ENCODE data around the gene SLCO2B1.
"Not testable (repeated sequence)": the region's sequence is repeated elsewhere in the genome, so short reads cannot be mapped to it uniquely, and the experiment has no call there.

Gene SLCO2B1
- 0 reads per million in 4 experiments for total RNA-seq

- DNase-seq, result no peak
Observed at GRCh38 chr11:75150879-75151278, at the start of gene SLCO2B1. Gene SLCO2B1, plus strand, starts transcription at chr11:75151107. Its CDS starts 275 bp downstream, at chr11:75151382.

- DNase-seq, result no peak
Observed at GRCh38 chr11:75101424-75102128, 49.3 kb upstream of the SLCO2B1 start.

GRCh38 chr11:75103380-75104026, 47.4 kb upstream of the SLCO2B1 start:
- DNase-seq, result no peak

DNA sequence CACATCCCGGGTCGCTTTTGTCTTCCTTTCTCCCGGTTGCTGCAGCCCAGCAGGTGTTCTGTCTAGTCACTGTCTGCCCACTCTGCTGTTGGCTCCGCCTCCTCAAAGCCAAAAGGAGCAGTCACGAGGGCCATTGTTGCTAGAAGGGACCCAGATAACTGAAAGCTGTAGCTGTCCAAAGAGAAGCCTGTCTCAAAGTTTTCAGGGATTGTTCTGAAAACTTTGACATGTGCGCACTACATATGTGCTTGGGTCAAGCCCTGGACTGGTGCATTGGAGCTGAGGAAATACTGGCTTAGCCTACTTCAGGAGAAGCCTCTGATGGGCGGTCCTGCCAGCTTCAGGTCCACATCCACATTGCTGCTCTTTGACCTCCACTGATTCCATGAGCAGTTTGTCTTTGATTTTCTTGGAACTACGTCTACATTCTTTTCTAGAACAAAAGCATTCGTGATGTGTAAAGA, 45.4 kb upstream of the SLCO2B1 start:
- DNase-seq, result no peak

DNA sequence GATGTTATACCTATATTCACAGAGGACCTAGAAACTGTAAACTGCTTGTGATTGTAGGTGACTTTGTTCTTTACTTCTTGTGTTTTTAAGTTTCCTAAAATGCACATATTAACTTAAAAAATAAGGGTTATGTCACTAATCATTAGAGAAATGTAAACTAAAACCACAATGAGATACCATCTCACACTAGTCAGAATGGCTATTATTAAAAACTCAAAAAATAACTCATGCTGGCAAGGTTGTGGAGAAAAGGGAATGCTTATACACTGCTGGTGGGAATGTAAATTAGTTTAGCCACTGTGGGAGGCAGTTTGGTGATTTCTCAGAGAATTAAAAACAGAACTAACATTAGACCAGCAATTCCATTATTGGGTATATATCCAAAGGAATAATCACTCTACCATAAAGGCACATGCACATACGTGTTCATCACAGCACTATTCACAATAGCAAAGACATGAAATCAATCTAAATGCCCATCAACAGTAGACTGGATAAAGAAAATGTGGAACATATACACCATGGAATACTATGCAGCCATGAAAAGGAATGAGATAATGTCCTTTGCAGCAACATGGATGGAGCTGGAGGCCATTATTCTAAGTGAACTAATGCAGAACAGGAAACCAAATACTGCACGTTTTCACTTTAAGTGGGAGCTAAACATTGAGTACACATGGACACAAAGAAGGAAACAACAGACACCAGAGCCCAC, 44.8 kb upstream of the SLCO2B1 start:
- not testable (repeated sequence) for DNase-seq

DNA sequence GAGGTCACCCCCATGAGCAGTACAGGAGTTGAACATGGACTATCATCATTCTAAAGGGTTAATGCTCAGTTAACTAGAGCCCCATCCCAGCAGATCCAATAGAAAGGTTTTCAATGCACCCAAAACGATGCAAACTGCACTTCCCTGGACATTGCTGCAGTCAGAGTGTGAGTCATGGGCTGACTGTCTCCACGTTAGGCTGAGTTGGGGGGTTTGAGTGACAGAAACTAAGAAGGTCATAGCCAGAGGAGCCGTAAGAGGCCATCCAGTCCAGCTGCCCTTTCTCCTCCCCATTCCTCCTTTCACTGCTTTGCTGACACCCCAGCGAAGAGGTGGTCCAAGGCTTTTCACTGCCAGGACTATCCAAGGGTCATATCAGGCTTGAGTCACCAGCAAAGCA, 43.7 kb upstream of the SLCO2B1 start:
- no peak for DNase-seq

DNA sequence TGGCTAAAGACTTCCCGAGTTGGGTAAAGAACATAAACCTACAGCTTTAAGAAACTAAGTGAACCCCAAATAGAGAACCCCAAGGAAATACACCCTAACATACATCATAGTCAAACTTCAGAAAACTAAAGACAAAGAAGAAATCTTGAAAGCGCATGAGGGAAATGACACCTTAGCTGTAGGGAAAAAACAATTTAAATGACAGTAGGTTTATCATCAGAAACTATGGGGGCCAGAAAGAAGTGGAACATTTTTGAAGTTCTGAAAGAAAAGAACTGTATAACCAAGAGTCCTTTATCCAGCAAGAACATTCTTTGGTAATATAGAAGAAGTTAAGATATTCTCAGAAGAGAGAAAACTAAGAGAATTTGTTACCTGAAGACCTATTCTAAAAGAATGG, 38.7 kb upstream of the SLCO2B1 start:
- DNase-seq, result no peak

- no peak for DNase-seq
Observed at GRCh38 chr11:75113030-75113429, 37.9 kb upstream of the SLCO2B1 start.

DNA sequence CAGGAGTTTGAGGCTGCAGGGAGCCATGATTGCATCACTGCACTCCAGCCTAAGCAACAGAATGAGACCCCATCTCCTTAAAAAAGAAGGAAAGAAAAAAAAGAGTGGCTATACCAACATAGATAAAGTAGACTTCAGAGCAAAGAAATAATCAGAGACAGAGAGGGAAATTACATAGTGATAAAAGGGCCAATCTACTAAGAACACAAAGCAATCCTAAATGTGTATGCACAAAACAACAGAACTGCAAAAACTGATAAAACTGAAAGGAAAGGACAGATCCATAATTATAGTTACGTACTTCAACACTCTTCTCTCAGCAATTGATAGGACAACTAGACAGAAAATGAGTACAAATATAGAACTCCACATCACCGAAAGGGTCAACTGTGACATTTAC, 36.4 kb upstream of the SLCO2B1 start:
- no peak for DNase-seq

- no peak for DNase-seq
Observed at GRCh38 chr11:75118577-75118976, 32.3 kb upstream of the SLCO2B1 start.

GRCh38 chr11:75126564-75126963, 24.3 kb upstream of the SLCO2B1 start:
- DNase-seq, result no peak

DNA sequence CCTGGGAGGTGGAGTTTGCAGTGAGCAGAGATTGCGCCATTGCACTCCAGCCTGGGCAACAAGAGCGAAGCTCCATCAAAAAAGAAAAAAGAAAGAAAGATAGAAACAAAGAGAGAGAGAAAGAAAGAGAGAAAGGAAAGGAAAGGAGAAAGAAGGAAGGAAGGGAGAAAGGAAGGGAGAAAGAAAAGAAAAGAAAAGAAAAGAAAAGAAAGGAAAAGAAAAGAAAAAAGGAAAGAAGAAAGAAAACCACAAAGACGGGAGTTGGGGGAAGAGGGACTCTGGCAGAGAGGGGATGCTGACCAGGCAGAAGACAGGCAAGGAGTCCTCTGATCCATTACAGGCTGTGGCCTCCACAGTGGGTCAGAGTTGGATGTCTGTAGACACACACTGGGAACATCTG, 18.8 kb upstream of the SLCO2B1 start:
- DNase-seq, result no peak

GRCh38 chr11:75133976-75134375, 16.9 kb upstream of the SLCO2B1 start:
- DNase-seq, result no peak

DNA sequence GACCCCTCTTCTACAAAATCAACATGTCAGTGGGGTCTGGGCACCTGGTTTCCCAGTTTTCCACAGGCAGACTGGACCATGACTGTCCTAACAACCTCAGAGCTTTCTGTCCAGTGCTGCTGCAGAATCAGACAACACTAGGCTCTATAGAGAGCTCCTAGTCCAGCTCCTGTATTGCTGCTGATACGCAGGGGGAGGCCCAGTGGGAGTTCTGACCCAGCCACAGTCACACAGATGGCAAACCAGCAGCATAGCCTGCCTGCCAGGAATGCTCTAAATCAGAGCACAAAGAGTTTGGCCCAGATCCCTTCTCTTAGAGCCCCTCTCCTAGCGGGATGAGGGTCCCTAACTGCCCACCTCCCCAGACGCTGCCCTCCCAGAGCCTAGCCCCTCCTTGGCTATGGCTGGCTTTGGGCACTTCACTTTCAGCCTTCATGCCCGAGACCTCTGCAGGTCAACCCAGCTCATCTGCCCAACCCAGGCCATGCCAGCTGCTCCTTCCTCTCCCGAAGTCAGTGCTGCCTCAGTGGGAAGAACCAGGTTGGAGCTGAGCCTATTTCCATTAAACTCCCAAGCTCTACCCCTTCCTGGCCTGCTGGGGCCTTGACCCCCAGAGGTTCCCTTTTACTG, 15.8 kb upstream of the SLCO2B1 start:
- DNase-seq, result no peak

GRCh38 chr11:75135651-75136050, 15.3 kb upstream of the SLCO2B1 start:
- no peak for DNase-seq

- peak; percentile 70 for DNase-seq
Observed at GRCh38 chr11:75140269-75141138, 10.4 kb upstream of the SLCO2B1 start.

- no peak for DNase-seq
Observed at GRCh38 chr11:75141166-75141565, 9.7 kb upstream of the SLCO2B1 start.

- DNase-seq, result peak; percentile 21
Observed at GRCh38 chr11:75142714-75143419, 8.0 kb upstream of the SLCO2B1 start.

DNA sequence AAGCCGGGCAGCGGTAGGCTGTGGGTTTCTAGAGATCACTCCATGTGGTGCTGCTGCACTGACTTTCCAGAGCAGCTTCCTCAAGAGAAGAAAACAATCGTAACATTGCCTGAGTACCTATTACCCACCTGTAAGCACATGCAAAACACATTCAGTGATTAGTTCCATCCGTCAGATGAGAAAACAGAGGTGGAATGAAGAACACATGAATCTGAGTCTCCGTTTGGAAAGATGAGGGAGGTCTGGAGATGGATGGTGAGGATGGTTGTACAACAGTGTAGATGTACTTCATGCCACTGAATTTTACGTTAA, 7.5 kb upstream of the SLCO2B1 start:
- DNase-seq, result no peak

- no peak for DNase-seq
Observed at GRCh38 chr11:75144716-75145014, 6.2 kb upstream of the SLCO2B1 start.

DNA sequence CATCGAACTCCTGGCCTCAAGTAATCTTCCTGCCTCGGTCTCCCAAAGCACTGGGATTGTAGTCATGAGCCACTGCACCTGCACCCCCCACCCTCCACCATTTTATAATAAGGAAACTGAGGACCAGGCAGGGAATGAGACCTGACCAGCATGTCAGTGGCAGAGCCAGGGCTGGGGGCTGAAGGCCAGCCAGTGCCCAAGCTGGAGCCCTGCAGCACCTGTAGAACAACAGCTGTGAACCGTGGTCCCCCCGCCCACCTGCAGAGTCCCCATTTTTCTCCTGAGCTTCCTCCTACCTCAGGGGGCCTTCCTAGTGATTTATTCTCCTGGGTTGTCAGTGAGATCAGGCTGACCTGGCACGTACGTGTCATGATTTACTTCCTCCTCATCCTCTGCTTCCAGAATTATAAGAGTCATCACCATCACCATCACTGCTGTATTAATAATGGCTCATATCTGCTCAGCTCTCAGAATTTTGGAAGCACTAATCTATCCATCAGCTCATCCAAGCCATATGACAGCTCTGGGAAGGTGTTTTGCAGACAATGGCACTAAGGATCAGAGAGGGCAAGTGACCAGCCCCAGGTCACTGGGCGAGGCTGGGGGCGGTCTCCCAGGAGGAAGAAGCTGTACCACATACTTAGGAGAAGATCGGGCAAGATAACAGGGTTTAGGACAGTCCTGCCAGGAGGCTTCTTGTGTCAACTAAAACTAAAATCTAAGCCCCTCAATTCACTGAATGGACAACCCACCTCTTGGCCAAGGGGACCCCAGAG, 5.5 kb upstream of the SLCO2B1 start:
- DNase-seq, result no peak

Measured in effector CD8-positive, alpha-beta T cell (primary cell).